Stimulated activated CD8-positive, alpha-beta memory T cell treated with anti-CD3 and anti-CD28 coated beads, Interleukin-12 subunit alpha, Interleukin-12 subunit beta, amount 100 ng/mL, for 24 hours (primary cell): ENCODE measurements around the gene ACBD5.
"Not testable (repeated sequence)": the region's sequence is repeated elsewhere in the genome, so short reads cannot be mapped to it uniquely, and the experiment has no call there.

Experiments used
- DNase-seq: peaks from one replicate; pipeline ENCODE4 v3.0.0-alpha.2; 2020; ENCODE audit errors: extremely low read depth

ACBD5 gene

DNA sequence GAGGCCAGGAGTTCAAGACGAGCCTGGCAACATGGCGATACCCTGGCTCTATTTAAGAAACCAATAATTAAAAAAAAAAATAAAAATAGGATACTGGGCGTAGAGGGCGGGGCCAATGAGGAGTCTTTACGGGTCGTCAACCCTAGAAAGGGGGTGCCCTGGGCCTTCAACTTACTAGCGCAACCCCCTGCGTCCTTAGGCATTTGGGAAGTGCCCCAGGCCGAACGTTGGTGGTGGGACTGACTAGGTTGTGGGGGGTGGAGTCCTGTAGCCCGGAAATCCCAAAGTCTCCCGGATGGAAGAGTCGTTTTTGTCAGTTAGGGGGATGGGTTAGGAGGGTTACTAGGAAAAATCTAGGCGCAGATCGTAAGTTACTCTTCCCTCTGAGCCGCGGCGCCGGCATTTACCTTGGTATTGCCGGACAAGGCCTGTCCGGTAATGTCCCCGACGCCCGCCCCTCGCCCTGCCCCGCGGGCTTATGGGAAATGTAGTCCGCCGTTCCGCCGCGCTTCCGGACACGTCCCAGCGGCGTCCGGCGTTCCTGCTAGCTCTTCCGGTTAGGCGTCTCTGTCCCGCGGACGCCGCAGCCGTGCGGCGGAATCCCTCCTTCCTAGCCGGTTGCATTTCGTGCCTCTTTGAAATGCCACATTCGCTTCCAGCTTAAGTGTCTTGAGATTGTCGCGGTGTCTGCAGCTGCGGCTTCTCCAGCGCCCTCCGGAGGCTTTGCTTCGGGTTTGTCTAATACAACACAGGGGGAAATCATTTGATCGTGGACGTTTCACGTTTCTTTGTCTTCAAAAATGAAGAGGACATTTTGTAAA lies 1.3 kb upstream of the ACBD5 start:
- peak; percentile 71 for DNase-seq

DNA sequence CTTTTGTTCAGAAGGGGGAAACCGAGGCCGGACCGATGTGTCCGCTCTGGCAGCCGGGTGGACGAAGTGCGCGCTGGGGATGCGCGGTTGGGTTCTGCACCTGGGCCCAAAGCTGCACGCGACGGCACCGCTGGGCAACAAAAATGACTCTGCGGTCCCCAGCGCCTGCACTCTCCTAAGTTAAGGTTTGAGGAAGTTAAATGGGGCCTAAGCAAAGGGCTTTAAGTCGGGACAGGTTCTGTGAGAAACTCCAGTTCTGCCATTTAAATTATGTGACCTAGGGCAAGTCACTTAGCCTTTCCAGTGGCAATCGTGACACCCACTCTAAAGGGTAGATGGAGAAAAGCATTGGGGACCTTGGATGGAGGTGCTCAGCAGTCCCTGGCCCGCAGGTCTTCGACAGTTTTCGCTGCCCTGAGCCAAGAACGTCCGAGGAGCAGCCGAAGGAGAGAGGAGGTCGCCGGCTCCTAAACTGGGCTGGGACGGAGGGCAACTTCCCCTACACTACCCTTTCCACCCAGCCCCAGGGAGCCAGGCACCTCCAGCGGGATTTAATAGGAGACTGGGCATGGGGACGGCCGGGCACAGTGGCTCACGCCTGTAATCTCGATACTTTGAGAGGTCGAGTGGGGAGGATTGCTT lies 534 bp upstream of the ACBD5 start:
- no peak for DNase-seq

DNA sequence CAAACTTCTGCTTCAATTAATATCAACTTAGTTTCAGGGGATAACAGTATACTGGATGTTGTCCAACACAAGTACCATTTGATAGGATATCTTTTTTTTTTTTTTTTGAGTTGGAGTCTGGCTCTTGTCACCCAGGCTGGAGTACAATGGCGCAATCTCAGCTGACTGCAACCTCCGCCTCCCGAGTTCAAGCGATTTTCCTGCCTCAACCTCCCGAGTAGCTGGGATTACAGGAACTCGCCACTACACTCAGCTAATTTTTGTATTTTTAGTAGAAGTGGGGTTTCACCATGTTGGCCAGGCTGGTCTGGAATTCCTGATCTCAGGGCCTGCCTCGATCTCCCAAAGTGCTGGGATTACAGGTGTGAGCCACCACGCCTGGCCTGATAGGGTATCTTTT lies 3.1 kb downstream of the ACBD5 start:
- not testable (repeated sequence) for DNase-seq

DNA sequence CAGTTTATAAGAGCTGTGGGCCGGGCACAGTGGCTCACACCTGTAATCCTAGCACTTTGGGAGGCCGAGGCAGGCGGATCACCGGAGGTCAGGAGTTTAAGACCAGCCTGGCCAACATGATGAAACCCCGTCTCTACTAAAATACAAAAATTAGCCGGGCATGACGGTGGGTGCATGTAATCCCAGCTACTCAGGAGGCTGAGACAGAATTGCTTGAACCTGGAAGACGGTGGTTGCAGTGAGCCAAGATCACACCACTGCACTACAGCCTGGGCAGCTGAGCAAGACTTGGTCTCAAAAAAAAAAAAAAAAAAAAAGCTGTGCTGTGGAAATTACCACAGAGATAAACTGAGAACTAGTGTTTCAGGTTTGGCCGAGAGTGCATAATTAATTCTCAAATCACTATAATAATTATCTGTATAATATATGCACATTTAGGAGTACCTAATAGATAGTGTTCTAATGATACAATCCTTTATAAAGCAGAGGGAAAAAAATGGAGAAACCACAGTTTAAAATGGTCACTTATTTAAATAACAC lies 3.9 kb downstream of the ACBD5 start:
- DNase-seq: not testable (repeated sequence)

DNA sequence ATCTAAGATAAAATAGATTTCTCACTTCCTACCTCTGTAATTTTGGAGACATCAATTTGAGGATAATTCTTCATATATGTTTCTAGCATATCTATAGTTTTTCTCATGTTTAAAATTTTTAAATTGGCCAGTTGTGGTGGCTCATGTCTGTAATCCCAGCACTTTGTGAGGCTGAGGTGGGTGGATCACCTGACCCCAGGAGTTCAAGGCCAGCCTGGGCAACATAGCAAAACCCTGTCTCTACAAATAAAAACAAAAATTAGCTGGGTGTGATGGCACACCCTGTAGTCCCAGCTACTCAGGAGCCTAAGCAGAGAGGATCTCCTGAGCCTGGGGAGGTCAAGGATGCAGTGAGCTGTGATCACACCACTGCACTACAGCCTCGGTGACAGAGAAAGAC lies 4.9 kb downstream of the ACBD5 start:
- no peak for DNase-seq

DNA sequence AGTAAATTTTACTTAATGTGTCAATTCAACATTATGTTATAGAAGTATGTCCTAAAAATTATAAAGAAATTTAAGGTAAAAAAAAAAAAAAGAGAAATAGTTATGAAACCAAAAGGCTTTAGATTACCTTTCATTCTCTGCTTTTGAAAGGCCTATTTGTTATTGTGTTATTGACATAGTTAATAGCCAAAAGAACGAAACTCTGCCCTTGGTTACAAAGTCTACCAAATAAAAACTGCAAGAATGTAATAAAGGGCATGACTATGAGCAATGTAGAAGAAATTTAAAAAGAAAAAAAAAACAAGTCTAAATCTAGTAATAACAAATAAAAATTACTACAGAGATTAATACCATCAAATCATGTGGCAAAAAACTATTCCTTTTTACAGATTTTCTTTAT lies 10.6 kb downstream of the ACBD5 start:
- DNase-seq: no peak

DNA sequence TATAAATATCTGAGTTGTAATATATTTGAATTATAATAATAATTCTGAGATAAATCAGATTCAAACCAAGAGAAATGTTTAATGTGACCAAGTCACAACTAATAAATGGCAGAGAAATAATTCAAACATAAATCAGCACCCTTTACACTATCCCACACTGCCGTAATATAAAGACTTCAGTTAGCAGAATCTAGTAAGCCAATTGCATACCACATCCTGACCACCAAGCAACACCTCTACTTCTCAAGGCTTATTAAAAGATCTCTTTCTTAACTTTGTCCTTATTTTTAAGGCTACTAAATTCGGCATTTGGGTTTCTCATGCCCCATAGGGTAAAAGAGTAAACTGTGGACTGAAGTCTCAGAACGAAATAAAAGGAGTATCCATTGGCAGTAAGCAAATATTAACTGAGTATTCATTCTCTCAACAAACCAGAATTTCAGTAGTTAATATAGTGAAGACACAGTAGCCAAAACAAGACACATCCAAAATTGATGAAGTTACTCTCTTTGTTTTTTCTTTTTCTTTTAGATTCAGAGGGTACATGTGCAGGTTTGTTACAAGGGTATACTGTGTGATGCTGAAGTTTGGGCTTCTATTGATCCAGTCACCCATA lies 14.8 kb downstream of the ACBD5 start:
- DNase-seq: no peak

DNA sequence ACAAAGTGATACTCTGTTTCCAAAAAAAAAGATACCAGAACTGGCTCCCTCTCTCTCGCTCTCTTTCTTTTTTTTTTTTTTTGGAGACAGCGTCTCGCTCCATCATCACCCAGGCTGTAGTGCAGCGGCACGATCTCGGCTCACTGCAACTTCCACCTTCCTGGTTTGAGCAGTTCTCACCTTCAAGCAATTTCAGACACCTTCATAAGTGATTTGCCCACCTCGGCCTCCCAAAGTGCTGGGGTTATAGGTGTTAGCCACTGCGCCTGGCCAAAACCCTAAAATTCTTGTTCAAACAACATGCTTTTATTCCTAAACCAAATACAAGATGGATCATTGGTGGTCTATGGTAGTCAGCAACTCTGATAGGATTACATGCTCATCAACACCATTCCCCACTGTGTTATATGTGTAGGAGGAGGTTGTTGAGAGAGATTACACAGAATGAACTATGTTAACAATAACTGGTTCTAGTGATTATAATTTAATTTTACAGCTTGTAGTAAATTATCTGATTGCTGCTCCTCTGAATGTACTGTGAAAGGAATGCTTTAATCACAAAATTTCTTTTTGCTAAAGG lies 15.5 kb downstream of the ACBD5 start:
- DNase-seq: no peak

DNA sequence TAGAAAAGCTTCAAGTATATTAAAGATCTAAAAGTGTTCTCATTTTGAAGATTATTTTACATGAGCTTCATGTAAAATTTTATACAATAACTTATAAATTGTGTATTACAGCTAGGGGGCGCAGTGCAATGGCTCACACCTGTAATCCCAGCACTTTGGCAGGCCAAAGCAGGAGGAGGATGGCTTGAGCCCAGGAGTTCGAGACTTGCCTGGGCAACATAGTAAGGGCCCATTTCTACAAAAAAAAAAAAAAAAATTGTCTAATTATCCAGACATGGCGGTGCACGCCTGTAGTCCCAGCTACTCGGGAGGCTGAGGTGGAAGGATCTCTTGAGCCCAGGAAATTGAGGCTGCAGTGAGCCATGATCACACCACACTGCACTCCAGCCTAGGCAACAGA lies 16.6 kb downstream of the ACBD5 start:
- peak; percentile 11 for DNase-seq

DNA sequence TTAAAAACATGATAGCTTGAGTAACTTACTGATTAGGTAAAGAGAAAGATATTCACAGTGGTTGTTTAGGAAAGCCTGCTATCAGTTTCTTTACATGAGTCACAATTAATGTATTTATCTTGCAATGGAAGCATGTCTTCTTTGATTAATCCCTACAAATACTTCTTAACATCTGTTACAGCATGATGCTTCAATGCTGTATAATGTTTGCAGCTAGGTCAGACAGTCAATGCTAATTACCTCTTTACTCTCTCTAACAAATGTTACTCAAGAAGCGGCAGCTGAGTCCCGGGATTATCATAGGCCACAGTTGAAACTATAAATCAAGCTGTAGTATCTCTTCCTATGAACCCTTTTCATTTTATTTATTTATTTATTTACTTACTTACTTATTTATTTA lies 33.2 kb downstream of the ACBD5 start:
- no peak for DNase-seq

DNA sequence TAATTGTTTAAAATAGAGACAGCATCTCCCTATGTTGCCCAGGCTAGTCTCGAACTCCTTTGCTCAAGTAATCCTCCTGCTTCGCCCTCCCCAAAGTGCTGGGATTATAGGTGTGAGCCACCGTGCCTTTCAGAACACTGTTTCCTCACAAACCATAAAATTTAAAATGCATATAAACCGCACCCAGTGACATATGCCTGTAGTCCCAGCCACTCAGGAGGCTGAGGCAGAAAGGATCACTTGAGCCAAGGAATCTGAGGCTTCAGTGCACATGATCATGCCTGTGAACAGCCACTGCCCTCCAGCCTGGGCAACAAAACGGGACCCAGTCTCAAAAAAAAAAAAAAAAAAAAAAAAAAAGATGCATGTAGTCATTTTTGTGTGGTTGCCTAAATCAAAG lies 36.8 kb downstream of the ACBD5 start:
- DNase-seq: no peak

DNA sequence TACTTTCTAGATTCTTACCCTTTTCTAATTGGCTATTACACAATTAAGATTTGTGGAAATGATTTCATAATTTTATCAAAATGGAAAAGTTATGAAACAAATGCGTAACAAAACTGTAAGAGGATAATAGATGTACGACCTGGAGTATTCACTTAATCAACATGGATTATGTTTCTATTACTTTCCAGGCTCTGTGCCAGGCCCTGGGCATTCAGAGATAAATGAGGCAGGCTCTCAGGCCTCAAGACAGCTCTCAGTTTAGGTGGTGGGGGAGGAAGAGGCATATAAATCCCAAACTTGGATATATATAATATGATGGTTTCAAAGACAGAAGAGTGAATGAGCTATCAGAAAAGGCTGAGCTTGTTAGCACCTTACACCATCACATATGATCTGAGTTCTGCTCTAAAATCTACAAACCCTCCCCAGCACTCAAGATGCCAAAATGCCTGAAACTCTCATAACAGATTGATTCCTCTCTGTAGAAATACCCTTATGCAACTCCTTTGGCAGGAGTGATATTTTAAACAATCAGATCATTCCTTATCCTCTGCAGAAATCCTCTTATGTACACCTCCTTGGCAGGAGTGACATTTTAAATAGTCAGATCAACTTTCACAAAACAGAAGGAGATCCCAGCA lies 42.5 kb downstream of the ACBD5 start:
- no peak for DNase-seq

DNA sequence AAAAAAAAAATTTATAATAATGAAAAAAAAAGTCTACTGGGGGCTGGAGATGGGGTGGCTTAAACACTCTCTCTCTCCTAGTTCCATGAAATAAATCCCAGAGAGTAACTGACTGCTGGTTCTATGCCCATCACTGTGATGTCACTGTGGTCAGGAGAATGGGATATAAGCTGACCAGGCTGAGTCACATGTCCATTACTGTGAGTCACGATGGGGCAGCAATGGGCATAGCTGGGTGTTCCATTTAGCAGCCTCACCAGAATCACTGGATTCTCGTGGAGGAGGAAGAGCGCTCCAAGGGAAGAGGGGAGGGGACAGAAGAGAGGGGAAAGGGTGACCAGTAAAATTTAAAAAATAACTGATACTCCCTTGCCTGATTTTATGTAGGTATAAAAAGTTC lies 48.3 kb downstream of the ACBD5 start:
- no peak for DNase-seq

DNA sequence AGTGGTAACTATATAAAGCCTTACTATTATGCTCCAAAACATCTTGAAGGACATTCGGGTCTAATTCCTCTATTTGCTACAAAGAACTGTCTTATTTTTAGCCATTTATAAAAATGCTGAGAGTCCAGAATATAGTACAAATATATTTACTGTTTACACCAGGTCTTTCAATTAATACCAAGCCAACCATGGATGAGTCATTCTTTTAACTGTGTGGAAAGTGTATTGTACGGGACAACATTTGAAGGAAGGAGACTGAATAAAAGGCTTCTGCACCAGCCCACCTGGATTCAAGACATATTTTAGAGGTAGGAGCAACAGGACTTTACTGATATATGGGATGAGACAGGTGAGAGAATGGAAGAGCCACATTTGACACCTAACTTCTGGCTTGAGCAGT lies 50.1 kb downstream of the ACBD5 start:
- DNase-seq: no peak

DNA sequence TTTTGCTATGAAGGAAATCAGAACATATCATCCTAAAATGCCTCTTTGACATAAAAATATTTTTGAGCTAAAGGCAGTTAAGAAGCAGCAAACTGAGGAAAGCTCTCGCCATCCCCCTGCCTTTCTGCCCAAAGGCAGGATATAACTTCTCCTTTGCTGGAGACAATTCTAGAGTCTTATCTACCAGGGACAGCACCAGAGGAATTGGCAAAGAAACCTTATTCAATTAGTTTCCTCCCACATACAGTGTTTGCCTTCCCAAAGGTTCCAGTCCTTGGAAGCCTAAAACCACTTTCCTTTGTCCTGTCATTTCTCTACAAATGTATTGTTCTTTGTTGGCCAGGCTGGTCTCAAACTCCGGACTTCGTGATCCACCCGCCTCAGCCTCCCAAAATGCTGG lies 51.7 kb downstream of the ACBD5 start:
- DNase-seq: no peak

DNA sequence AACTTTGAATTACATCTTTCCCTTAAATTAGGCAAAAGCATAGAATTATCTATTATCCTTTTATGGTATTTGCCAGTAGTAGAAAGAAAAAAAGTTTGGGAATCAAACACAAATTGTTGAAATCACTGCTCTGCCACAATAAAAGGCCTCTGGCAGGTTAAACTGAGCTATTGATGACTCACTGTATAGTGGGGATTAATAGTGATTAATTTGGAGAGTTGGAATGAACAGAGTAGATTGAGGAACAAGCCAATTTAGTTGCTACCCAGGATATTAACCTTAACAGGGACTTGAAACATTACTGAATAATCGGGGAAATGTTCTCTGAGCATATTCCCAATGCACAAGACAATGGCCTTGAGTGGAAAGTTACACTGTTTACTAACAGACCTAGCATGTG lies 52.3 kb downstream of the ACBD5 start:
- DNase-seq: no peak

DNA sequence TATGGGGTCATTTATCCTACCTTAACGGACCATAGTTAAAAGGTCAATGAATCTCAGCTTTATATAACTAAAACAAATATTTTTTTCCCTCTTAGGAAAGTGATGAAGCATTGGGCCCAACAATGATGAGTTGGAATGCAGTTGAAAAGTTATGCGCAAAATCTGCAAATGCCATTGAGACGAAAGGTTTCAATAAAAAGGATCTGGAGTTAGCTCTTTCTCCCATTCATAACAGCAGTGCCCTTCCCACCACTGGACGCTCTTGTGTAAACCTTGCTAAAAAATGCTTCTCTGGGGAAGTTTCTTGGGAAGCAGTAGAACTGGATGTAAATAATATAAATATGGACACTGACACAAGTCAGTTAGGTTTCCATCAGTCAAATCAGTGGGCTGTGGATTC lies 70.7 kb downstream of the ACBD5 start:
- no peak for DNase-seq

DNA sequence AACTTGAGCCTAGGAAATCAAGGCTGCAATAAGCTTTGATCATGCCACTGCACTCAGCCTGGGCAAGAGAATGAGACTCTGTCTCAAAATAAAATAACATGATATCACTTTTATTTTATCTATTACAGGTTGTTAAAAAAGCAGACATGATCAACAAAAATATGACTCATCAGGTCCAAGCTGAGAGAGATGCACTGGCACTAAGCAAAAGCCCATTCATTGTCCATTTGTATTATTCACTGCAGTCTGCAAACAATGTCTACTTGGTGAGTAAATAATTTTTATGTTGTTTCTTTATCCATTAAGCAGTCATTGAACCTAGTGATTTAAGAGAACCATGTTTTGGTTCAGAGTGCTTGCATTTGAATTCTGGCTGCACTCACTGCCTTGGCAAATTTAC lies 82.2 kb downstream of the ACBD5 start:
- no peak for DNase-seq

DNA sequence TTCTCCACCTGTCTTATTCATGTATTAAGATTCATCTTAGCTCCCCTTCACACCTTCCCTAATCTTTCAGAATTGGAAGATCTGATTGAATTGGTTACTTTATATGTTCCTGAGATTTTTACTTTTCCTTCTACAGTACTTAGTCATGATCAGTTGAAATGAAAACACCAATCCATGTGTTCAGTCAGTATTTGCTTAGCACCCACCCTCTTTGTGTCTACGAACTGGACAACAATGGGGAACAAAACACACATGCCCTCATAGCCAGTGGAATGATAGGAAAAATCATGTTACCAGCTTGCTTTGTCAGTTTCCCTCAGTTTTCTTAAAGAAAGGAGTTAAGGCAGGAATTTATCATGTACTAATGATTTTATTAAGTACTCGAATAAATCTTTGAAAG lies 83.4 kb downstream of the ACBD5 start:
- no peak for DNase-seq

DNA sequence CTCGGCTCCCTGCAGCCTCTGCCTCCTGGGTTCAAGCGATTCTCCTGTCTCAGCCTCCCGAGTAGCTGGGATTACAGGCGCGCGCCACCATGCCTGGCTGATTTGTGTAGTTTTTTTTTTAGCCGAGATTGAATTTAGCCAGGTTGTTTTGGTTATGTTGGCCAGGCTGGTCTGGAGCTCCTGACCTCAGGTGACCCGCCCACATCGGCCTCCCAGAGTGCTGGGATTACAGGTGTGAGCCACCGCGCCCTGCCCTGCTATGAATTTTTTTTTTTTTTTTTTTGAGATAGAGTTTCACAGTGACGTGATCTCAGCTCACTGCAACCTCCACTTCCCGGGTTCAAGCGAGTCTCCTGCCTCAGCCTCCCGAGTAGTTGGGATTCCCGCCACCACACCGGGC lies 84.0 kb downstream of the ACBD5 start:
- DNase-seq: not testable (repeated sequence)

DNA sequence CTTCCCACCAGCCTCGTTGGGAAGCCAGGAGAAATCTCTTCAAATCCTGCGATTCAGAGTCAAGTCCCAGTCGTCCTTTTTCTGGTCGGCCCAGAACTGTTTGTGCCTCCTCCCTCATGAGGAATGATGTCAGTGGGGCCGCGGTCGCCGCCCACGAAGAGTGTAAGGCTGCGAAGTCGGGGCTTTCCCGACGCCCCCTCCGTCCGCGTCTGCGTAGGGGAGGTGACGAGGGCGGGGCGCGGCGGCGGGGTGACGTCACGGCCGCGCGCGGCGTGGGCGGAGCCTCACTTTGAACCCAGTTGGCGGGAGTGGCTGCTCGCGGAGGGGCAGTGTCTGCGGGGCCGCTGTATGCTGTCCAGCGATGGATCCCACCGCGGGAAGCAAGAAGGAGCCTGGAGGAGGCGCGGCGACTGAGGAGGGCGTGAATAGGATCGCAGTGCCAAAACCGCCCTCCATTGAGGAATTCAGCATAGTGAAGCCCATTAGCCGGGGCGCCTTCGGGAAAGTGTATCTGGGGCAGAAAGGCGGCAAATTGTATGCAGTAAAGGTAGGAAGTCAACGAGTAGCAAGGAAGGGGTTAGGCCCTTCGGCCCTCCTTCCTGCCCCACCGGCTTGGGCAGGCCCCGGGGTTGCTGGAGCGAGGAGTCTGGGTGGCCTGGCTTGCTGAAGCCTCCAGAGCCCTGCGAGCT lies 85.4 kb downstream of the ACBD5 start, which contains the start of gene MASTL:
Gene MASTL, plus strand, starts transcription at position 287 of the 689 bp plus-strand sequence. Its CDS starts 75 bp downstream, at position 362.
- peak; percentile 80 for DNase-seq
